Neural progenitor cell (in vitro differentiated cells): Measurements from ENCODE around the gene MAGI1. TPM values are rescaled to one million over a fixed set of nuclear protein-coding genes. Genes with fewer than 3 reads are reported as not detected.
"Not testable (repeated sequence)": the region's sequence is repeated elsewhere in the genome, so short reads cannot be mapped to it uniquely, and the experiment has no call there.

Source experiments
- DNase-seq: peaks from one replicate; pipeline ENCODE4 v3.0.0-alpha.2; 2016; ENCODE audit warnings: low spot score
- H2AFZ ChIP-seq: fragments of 200-600 bp; sonication (generic); replicated peaks from 2 replicates; pipeline ENCODE4 v1.6.1; 2016; ENCODE audit warnings: antibody characterized with exemption
- H3F3A ChIP-seq: fragments of 200-600 bp; sonication (generic); 2 replicates; pipeline ENCODE4 v1.6.1; 2016; ENCODE audit warnings: antibody characterized with exemption, low read depth
- H3K27ac ChIP-seq: fragments of 200-600 bp; sonication (generic); 2 replicates; pipeline ENCODE4 v1.5.1; 2016; ENCODE audit warnings: mild to moderate bottlenecking
- H3K27me3 ChIP-seq: fragments of 200-600 bp; sonication (generic); 2 replicates; pipeline ENCODE4 v1.6.1; 2016; ENCODE audit warnings: mild to moderate bottlenecking, moderate library complexity
- H3K36me3 ChIP-seq: fragments of 200-600 bp; sonication (generic); 2 replicates; pipeline ENCODE4 v1.5.1; 2016
- H3K4me1 ChIP-seq: fragments of 200-600 bp; sonication (generic); 2 replicates; pipeline ENCODE4 v1.6.1; 2016; ENCODE audit warnings: mixed run types
- H3K4me2 ChIP-seq: fragments of 200-600 bp; sonication (generic); 2 replicates; pipeline ENCODE4 v1.6.1; 2016
- H3K4me3 ChIP-seq: fragments of 200-600 bp; sonication (generic); 2 replicates; pipeline ENCODE4 v1.5.1; 2016
- H3K79me2 ChIP-seq: fragments of 200-600 bp; sonication (generic); 2 replicates; pipeline ENCODE4 v1.6.1; 2016; ENCODE audit warnings: low read depth
- H3K9ac ChIP-seq: fragments of 200-600 bp; sonication (generic); 2 replicates; pipeline ENCODE4 v1.6.1; 2016
- H3K9me3 ChIP-seq: fragments of 200-600 bp; sonication (generic); 2 replicates; pipeline ENCODE4 v1.5.1; 2016; ENCODE audit warnings: low read depth
- H4K20me1 ChIP-seq: fragments of 200-600 bp; sonication (generic); 2 replicates; pipeline ENCODE4 v1.6.1; 2016; ENCODE audit warnings: low read depth
- H3K27ac Mint-ChIP-seq: 3 replicates; pipeline ENCODE4 v1.8.0; 2021; ENCODE audit warnings: mixed read lengths
- H3K27me3 Mint-ChIP-seq: 2 replicates; pipeline ENCODE4 v1.8.0; 2022; ENCODE audit warnings: low read depth, mild to moderate bottlenecking, inconsistent platforms, moderate library complexity, mixed read lengths; ENCODE audit not compliant: insufficient read depth
- H3K36me3 Mint-ChIP-seq: 3 replicates; pipeline ENCODE4 v1.8.0; 2021; ENCODE audit warnings: mixed read lengths
- H3K4me1 Mint-ChIP-seq: 3 replicates; pipeline ENCODE4 v1.8.0; 2021; ENCODE audit warnings: mixed read lengths
- H3K4me3 Mint-ChIP-seq: 3 replicates; pipeline ENCODE4 v1.8.0; 2021; ENCODE audit warnings: mild to moderate bottlenecking, moderate library complexity, mixed read lengths
- H3K9me3 Mint-ChIP-seq: 3 replicates; pipeline ENCODE4 v1.8.0; 2020; ENCODE audit warnings: mixed read lengths
- CTCF ChIP-seq: fragments of 200-600 bp; sonication (generic); IDR thresholded peaks from 2 replicates; pipeline ENCODE4 v1.5.1; 2017; ENCODE audit warnings: antibody characterized with exemption, mild to moderate bottlenecking
- EZH2 ChIP-seq: fragments of 200-600 bp; sonication (generic); IDR thresholded peaks from 2 replicates; pipeline ENCODE4 v1.6.1; 2017; ENCODE audit warnings: antibody characterized with exemption, mild to moderate bottlenecking, moderate library complexity
- EZH2phosphoT487 ChIP-seq: fragments of 200-600 bp; sonication (generic); IDR thresholded peaks from 2 replicates; pipeline ENCODE4 v1.6.1; 2017; ENCODE audit warnings: antibody characterized with exemption
- total RNA-seq: library from RNA; depleted of rRNA; stranded (reverse); fragments of >200 nt; gene quantifications from 2 replicates; pipeline ENCODE4 v1.2.3, GENCODE V29; 2015; ENCODE audit warnings: low replicate concordance

Gene MAGI1
- total RNA-seq, 1 donor from 2014 or later = 40.6 TPM

- H3K27ac ChIP-seq = no peak overlapping the region
- Mint-ChIP-seq H3K27me3 (no peaks in the 10 kb centered on the region), H3K4me1 (peaks cover 41% of the 10 kb centered on the region), H3K4me3 (no peak overlapping the region), H3K36me3 (no peaks in the 10 kb centered on the region), H3K27ac (no peak overlapping the region), H3K9me3 (no peaks in the 10 kb centered on the region)
- no peak overlapping the region for H3K4me3 ChIP-seq
- no peak overlapping the region for H3K9ac ChIP-seq
- no peaks in the 10 kb centered on the region for H3K79me2 ChIP-seq
- H3K4me1 ChIP-seq = peaks cover 23% of the 10 kb centered on the region
- H3K36me3 ChIP-seq = no peaks in the 10 kb centered on the region
- H3K27me3 ChIP-seq = no peaks in the 10 kb centered on the region
- H3K9me3 ChIP-seq = no peaks in the 10 kb centered on the region
- no peak for TF ChIP-seq EZH2phosphoT487
- TF ChIP-seq EZH2 = no peak
- TF ChIP-seq CTCF = no peak
- no peaks in the 10 kb centered on the region for H4K20me1 ChIP-seq
- no peak for DNase-seq
- no peak overlapping the region for H3K4me2 ChIP-seq
- H3F3A ChIP-seq = peaks cover 4% of the 10 kb centered on the region
- no peak overlapping the region for H2AFZ ChIP-seq
Observed at GRCh38 chr3:65723985-65724384, 314.7 kb downstream of the MAGI1 start.

GRCh38 chr3:65723011-65723410 is 315.7 kb downstream of the MAGI1 start:
- H3K4me1 ChIP-seq = peaks cover 22% of the 10 kb centered on the region

GRCh38 chr3:65720989-65721737 is 317.6 kb downstream of the MAGI1 start:
- peaks cover 35% of the 10 kb centered on the region for H3K4me1 Mint-ChIP-seq
- peaks cover 10% of the 10 kb centered on the region for H3F3A ChIP-seq
- no peaks in the 10 kb centered on the region for H3K27me3 ChIP-seq
- H3K27me3 Mint-ChIP-seq = peaks cover 2% of the 10 kb centered on the region
- no peak overlapping the region for H3K27ac ChIP-seq
- no peak overlapping the region for H3K9ac ChIP-seq
- no peaks in the 10 kb centered on the region for H3K79me2 ChIP-seq
- H3K4me1 ChIP-seq = peaks cover 27% of the 10 kb centered on the region
- no peaks in the 10 kb centered on the region for H3K36me3 Mint-ChIP-seq
- H3K27ac Mint-ChIP-seq = peak overlapping the region; percentile 36
- TF ChIP-seq CTCF (no peak), EZH2phosphoT487 (no peak), EZH2 (no peak)
- no peaks in the 10 kb centered on the region for H3K9me3 Mint-ChIP-seq
- no peak overlapping the region for H3K4me2 ChIP-seq
- no peak for DNase-seq
- H2AFZ ChIP-seq = no peak overlapping the region
- H3K4me3 ChIP-seq = no peak overlapping the region
- no peak overlapping the region for H3K4me3 Mint-ChIP-seq
- H4K20me1 ChIP-seq = no peaks in the 10 kb centered on the region
- H3K36me3 ChIP-seq = no peaks in the 10 kb centered on the region
- no peaks in the 10 kb centered on the region for H3K9me3 ChIP-seq

More at GRCh38 chr3:65723011-65723410, 315.7 kb downstream of the MAGI1 start:
- no peak overlapping the region for H3K4me3 ChIP-seq
- H3K27ac ChIP-seq = no peak overlapping the region
- no peak overlapping the region for H3K4me2 ChIP-seq
- no peaks in the 10 kb centered on the region for H3K36me3 Mint-ChIP-seq
- no peak overlapping the region for H2AFZ ChIP-seq
- H3K4me1 Mint-ChIP-seq = peaks cover 33% of the 10 kb centered on the region
- no peak overlapping the region for H3K4me3 Mint-ChIP-seq
- peaks cover 2% of the 10 kb centered on the region for H3K27me3 Mint-ChIP-seq
- no peak for TF ChIP-seq EZH2phosphoT487
- no peak for TF ChIP-seq CTCF
- no peak for TF ChIP-seq EZH2
- no peaks in the 10 kb centered on the region for H3K9me3 Mint-ChIP-seq
- no peaks in the 10 kb centered on the region for H4K20me1 ChIP-seq
- no peaks in the 10 kb centered on the region for H3K9me3 ChIP-seq
- H3K27me3 ChIP-seq = no peaks in the 10 kb centered on the region
- no peaks in the 10 kb centered on the region for H3K79me2 ChIP-seq
- no peaks in the 10 kb centered on the region for H3K36me3 ChIP-seq
- H3K9ac ChIP-seq = no peak overlapping the region
- DNase-seq = no peak
- no peaks in the 10 kb centered on the region for H3F3A ChIP-seq
- no peak overlapping the region for H3K27ac Mint-ChIP-seq

GRCh38 chr3:65719639-65720038 is 319.1 kb downstream of the MAGI1 start:
- not testable (repeated sequence) for H2AFZ ChIP-seq, H3K36me3 ChIP-seq, H4K20me1 ChIP-seq, H3K4me3 ChIP-seq, H3K36me3 Mint-ChIP-seq, H3K27ac Mint-ChIP-seq, H3K9ac ChIP-seq, H3K79me2 ChIP-seq, H3K4me3 Mint-ChIP-seq, H3K27ac ChIP-seq, H3K9me3 Mint-ChIP-seq, DNase-seq, H3K27me3 ChIP-seq, H3K27me3 Mint-ChIP-seq, H3K4me2 ChIP-seq, H3K9me3 ChIP-seq
- Histone ChIP-seq H3F3A (peaks cover 11% of the 10 kb centered on the region), H3K4me1 (peaks cover 31% of the 10 kb centered on the region)
- peaks cover 35% of the 10 kb centered on the region for H3K4me1 Mint-ChIP-seq
